SK-N-SH (cell line): ENCODE measurements around the gene TANC1. TPM values are rescaled to one million over a fixed set of nuclear protein-coding genes. Genes with fewer than 3 reads are reported as not detected.

Source experiments
- CTCF ChIA-PET: fragments of 300-600, 350-600 bp; formaldehyde crosslinking; extraction: SDS; loops from one replicate; lab custom pipeline; 2021; lab: Yijun Ruan, JAX
- POLR2A ChIA-PET: fragments of 350-600 bp; sonication (Branson Sonifier 250); formaldehyde crosslinking; extraction: SDS; loops from one replicate; lab custom pipeline; 2020; ENCODE audit warnings: antibody characterized with exemption, inconsistent platforms; lab: Yijun Ruan, JAX
- DNase-seq: peaks from one replicate; pipeline ENCODE4 v3.0.0; 2012
- H2AFZ ChIP-seq: fragments of 200-600 bp; sonication (generic); 2 replicates; pipeline ENCODE4 v1.8.1; 2016; ENCODE audit warnings: antibody characterized with exemption, mild to moderate bottlenecking, low read depth
- H3F3A ChIP-seq: fragments of 200-600 bp; sonication (generic); replicated peaks from 2 replicates; pipeline ENCODE3; 2016; ENCODE audit warnings: antibody characterized with exemption, mild to moderate bottlenecking; ENCODE audit not compliant: insufficient read depth
- H3K27ac ChIP-seq, 2 experiments: fragments of 200-500 bp in 1 of 2; fragments of 200-600 bp in 1 of 2; sonication (Bioruptor generic) in 1 of 2; sonication (generic), shearing (Covaris generic) in 1 of 2; 2 replicates each; pipeline versions ENCODE4 v1.5.1 to v1.6.1; 2014 to 2016; ENCODE audit warnings: low read depth in 2 of 2, inconsistent platforms in 1 of 2, low read length in 1 of 2, mild to moderate bottlenecking in 1 of 2, mixed read lengths in 1 of 2
- H3K27me3 ChIP-seq: fragments of 200-600 bp; sonication (generic), shearing (Covaris generic); 2 replicates; pipeline ENCODE4 v1.6.1; 2016; ENCODE audit warnings: mixed run types; ENCODE audit not compliant: insufficient read depth
- H3K36me3 ChIP-seq, 2 experiments: fragments of 200-500 bp in 1 of 2; fragments of 200-600 bp in 1 of 2; sonication (Bioruptor generic) in 1 of 2; sonication (generic) in 1 of 2; replicated peaks in 1 of 2; 2 replicates each; pipeline versions ENCODE3 to v1.5.1; 2014 to 2016; ENCODE audit warnings: low read length in 1 of 2, mild to moderate bottlenecking in 1 of 2; ENCODE audit not compliant: insufficient read depth in 2 of 2, control insufficient read depth in 1 of 2
- H3K4me1 ChIP-seq, 2 experiments: fragments of 200-500 bp in 1 of 2; fragments of 200-600 bp in 1 of 2; sonication (Bioruptor generic) in 1 of 2; sonication (generic), shearing (Covaris generic) in 1 of 2; 2 replicates each; pipeline versions ENCODE4 v1.5.1 to v1.6.1; 2014 to 2016; ENCODE audit warnings: low read depth in 1 of 2, low read length in 1 of 2, mixed run types in 1 of 2; ENCODE audit not compliant: insufficient read depth in 2 of 2, control insufficient read depth in 1 of 2
- H3K4me2 ChIP-seq: fragments of 200-600 bp; sonication (generic), shearing (Covaris generic); 2 replicates; pipeline ENCODE4 v1.6.1; 2017; ENCODE audit warnings: mixed run types
- H3K4me3 ChIP-seq, 2 experiments: fragments of 200-500 bp in 1 of 2; fragments of 200-600 bp in 1 of 2; sonication (Bioruptor generic) in 1 of 2; sonication (generic), shearing (Covaris generic) in 1 of 2; 2 replicates each; pipeline versions ENCODE4 v1.5.1 to v1.8.1; 2014 to 2016; ENCODE audit warnings: low read depth in 2 of 2, inconsistent platforms in 1 of 2, low read length in 1 of 2, mild to moderate bottlenecking in 1 of 2, mixed read lengths in 1 of 2, moderate library complexity in 1 of 2
- H3K79me2 ChIP-seq: fragments of 200-600 bp; sonication (generic); 2 replicates; pipeline ENCODE4 v1.8.1; 2017; ENCODE audit warnings: mild to moderate bottlenecking; ENCODE audit not compliant: insufficient read depth
- H3K9ac ChIP-seq: fragments of 200-600 bp; sonication (generic); 2 replicates; pipeline ENCODE4 v1.6.1; 2017; ENCODE audit warnings: mixed run types
- H3K9me2 ChIP-seq: fragments of 200-600 bp; sonication (generic); 2 replicates; pipeline ENCODE4 v1.6.1; 2017; ENCODE audit warnings: mixed run types
- H3K9me3 ChIP-seq: fragments of 200-600 bp; sonication (generic); 2 replicates; pipeline ENCODE4 v1.6.1; 2017; ENCODE audit warnings: mixed run types, mild to moderate bottlenecking, moderate library complexity
- H4K20me1 ChIP-seq: fragments of 200-600 bp; sonication (generic); 2 replicates; pipeline ENCODE4 v1.6.1; 2017; ENCODE audit warnings: mild to moderate bottlenecking, mixed run types; ENCODE audit not compliant: insufficient read depth
- CHD2 ChIP-seq: fragments of 150-350 bp; IDR thresholded peaks from 2 replicates; pipeline ENCODE4 v1.6.1; 2018; ENCODE audit warnings: low read length; ENCODE audit not compliant: partially characterized antibody
- EZH2phosphoT487 ChIP-seq: fragments of 200-600 bp; sonication (generic); IDR thresholded peaks from 2 replicates; pipeline ENCODE4 v1.6.1; 2017; ENCODE audit warnings: low read depth, mixed run types, mild to moderate bottlenecking, antibody characterized with exemption, moderate library complexity, borderline replicate concordance
- FOXJ3 ChIP-seq: sonication (generic); formaldehyde crosslinking; IDR thresholded peaks from 2 replicates; pipeline ENCODE4 v1.5.1; 2020; ENCODE audit warnings: mild to moderate bottlenecking, missing genetic modification reagents
- FOXM1 ChIP-seq: IDR thresholded peaks from 2 replicates; pipeline ENCODE4 v1.4.0; 2012; ENCODE audit warnings: low read depth, mild to moderate bottlenecking
- GABPA ChIP-seq: IDR thresholded peaks from 2 replicates; pipeline ENCODE4 v1.4.0; 2012; ENCODE audit warnings: low read depth, mild to moderate bottlenecking
- IRF3 ChIP-seq: fragments of 150-350 bp; IDR thresholded peaks from 2 replicates; pipeline ENCODE4 v1.6.1; 2016; ENCODE audit warnings: mild to moderate bottlenecking, low read depth, low read length
- JUND ChIP-seq: IDR thresholded peaks from 2 replicates; pipeline ENCODE4 v1.4.0; 2012
- NFIC ChIP-seq: IDR thresholded peaks from 2 replicates; pipeline ENCODE4 v1.4.0; 2012; ENCODE audit warnings: borderline replicate concordance
- POLR2AphosphoS5 ChIP-seq: IDR thresholded peaks from 2 replicates; pipeline ENCODE4 v1.6.1; 2012; ENCODE audit warnings: low read depth, low read length
- RAD21 ChIP-seq: IDR thresholded peaks from 2 replicates; pipeline ENCODE4 v1.6.1; 2012; ENCODE audit warnings: mild to moderate bottlenecking, low read length
- RCOR1 ChIP-seq: fragments of 150-350 bp; IDR thresholded peaks from 2 replicates; pipeline ENCODE4 v1.6.1; 2017; ENCODE audit warnings: antibody characterized with exemption, low read length
- RXRA ChIP-seq: IDR thresholded peaks from 2 replicates; pipeline ENCODE4 v1.4.0; 2012; ENCODE audit warnings: low read depth, mild to moderate bottlenecking, borderline replicate concordance
- SIN3A ChIP-seq: IDR thresholded peaks from 2 replicates; pipeline ENCODE4 v1.6.1; 2012; ENCODE audit warnings: low read depth, mild to moderate bottlenecking, low read length, moderate library complexity, borderline replicate concordance
- TEAD4 ChIP-seq: IDR thresholded peaks from 2 replicates; pipeline ENCODE4 v1.4.0; 2012; ENCODE audit warnings: mild to moderate bottlenecking, borderline replicate concordance; ENCODE audit not compliant: insufficient read depth
- WGBS: methylation state at CpG from one replicate; pipeline ENCODE4 v1.1.6; 2017; ENCODE audit warnings: low lambda C conversion rate; 5-methylcytosine and 5-hydroxymethylcytosine counted together
- polyA plus RNA-seq, 3 experiments: library from polyadenylated mRNA; depleted of rRNA; stranded (reverse); fragments of >200 nt; gene quantifications; 2 replicates each; pipeline ENCODE4 v1.2.3, GENCODE V29; 2012
- TF ChIP-seq, protein P1 (sequence below): IDR thresholded peaks from 2 replicates; pipeline ENCODE4 v1.4.0; 2012; ENCODE audit warnings: low read depth
- TF ChIP-seq, protein P2 (sequence below): IDR thresholded peaks from 2 replicates; pipeline ENCODE4; 2012
- TF ChIP-seq, protein P3 (sequence below): fragments of 200-600 bp; sonication (generic); IDR thresholded peaks from 2 replicates; pipeline ENCODE4 v1.6.1; 2017; ENCODE audit warnings: antibody characterized with exemption, mild to moderate bottlenecking, moderate library complexity

The TANC1 gene
- polyA plus RNA-seq, 1 of the 3 experiments (the other 2 are of a cell fraction) = 19.2 TPM

GRCh38 chr2:159015174-159015573 is 46.7 kb downstream of the TANC1 start:
- ChIA-PET CTCF (interaction anchor here (1.0 to 1.4 kb wide), 3 partner anchors 18 to 36 kb away, joined by 3 read pairs; no protein-coding TSS in a partner anchor), POLR2A (no interaction called here)
- Histone ChIP-seq H3K27me3 (no peaks in the 10 kb centered on the region), H3K4me1 (peaks cover 4 to 11% of the 10 kb centered on the region in 2 experiments; a peak in 3 of 4 replicates), H3K79me2 (peaks cover 61% of the 10 kb centered on the region), H3K27ac (no peak overlapping the region), H3K4me3 (no peak overlapping the region), H3K36me3 (peaks cover 5 to 25% of the 10 kb centered on the region in 2 experiments), H3K9me3 (no peaks in the 10 kb centered on the region; the same call in 1 of the 2 replicates), H3F3A (peaks cover 10% of the 10 kb centered on the region), H4K20me1 (no peaks in the 10 kb centered on the region), H2AFZ (no peak overlapping the region), H3K4me2 (no peak overlapping the region), H3K9ac (no peak overlapping the region), H3K9me2 (no peaks in the 10 kb centered on the region)
- DNase-seq = no peak
- TF ChIP-seq NFIC (no peak), JUND (no peak), RCOR1 (no peak), RXRA (no peak), RAD21 (no peak)
- TF ChIP-seq, protein P1, sequence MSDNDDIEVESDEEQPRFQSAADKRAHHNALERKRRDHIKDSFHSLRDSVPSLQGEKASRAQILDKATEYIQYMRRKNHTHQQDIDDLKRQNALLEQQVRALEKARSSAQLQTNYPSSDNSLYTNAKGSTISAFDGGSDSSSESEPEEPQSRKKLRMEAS = no peak
- 94% methylated on average over 1 of the region's 2 CpGs for WGBS

GRCh38 chr2:159015823-159016222 is 47.4 kb downstream of the TANC1 start:
- TF ChIP-seq, protein P2, sequence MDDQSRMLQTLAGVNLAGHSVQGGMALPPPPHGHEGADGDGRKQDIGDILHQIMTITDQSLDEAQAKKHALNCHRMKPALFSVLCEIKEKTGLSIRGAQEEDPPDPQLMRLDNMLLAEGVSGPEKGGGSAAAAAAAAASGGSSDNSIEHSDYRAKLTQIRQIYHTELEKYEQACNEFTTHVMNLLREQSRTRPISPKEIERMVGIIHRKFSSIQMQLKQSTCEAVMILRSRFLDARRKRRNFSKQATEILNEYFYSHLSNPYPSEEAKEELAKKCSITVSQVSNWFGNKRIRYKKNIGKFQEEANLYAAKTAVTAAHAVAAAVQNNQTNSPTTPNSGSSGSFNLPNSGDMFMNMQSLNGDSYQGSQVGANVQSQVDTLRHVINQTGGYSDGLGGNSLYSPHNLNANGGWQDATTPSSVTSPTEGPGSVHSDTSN = no peak
- TF ChIP-seq RXRA (no peak), FOXM1 (no peak), FOXJ3 (CRISPR knock-in tag) (no peak), IRF3 (no peak), RAD21 (no peak), POLR2AphosphoS5 (no peak), CHD2 (no peak), EZH2phosphoT487 (no peak), NFIC (no peak), GABPA (no peak), SIN3A (no peak), TEAD4 (no peak)
- TF ChIP-seq, protein P3, sequence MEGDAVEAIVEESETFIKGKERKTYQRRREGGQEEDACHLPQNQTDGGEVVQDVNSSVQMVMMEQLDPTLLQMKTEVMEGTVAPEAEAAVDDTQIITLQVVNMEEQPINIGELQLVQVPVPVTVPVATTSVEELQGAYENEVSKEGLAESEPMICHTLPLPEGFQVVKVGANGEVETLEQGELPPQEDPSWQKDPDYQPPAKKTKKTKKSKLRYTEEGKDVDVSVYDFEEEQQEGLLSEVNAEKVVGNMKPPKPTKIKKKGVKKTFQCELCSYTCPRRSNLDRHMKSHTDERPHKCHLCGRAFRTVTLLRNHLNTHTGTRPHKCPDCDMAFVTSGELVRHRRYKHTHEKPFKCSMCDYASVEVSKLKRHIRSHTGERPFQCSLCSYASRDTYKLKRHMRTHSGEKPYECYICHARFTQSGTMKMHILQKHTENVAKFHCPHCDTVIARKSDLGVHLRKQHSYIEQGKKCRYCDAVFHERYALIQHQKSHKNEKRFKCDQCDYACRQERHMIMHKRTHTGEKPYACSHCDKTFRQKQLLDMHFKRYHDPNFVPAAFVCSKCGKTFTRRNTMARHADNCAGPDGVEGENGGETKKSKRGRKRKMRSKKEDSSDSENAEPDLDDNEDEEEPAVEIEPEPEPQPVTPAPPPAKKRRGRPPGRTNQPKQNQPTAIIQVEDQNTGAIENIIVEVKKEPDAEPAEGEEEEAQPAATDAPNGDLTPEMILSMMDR = no peak
- Histone ChIP-seq H3K27ac (no peak overlapping the region), H3K36me3 (peaks cover 5 to 25% of the 10 kb centered on the region in 2 experiments), H3K4me3 (no peak overlapping the region), H2AFZ (no peak overlapping the region), H4K20me1 (no peaks in the 10 kb centered on the region), H3K4me2 (no peak overlapping the region), H3K27me3 (no peaks in the 10 kb centered on the region), H3K4me1 (peaks cover 1 to 5% of the 10 kb centered on the region in 2 experiments; a peak in 3 of 4 replicates), H3K79me2 (peaks cover 66% of the 10 kb centered on the region), H3K9ac (no peak overlapping the region), H3F3A (peaks cover 4% of the 10 kb centered on the region), H3K9me3 (no peaks in the 10 kb centered on the region; the same call in 1 of the 2 replicates), H3K9me2 (no peaks in the 10 kb centered on the region)
- WGBS = 98% methylated on average over 2 of the region's 2 CpGs
- no peak for DNase-seq
- ChIA-PET CTCF (no interaction called here), POLR2A (no interaction called here)
